DOHH2 (cell line): ENCODE measurements around the gene MS4A6E.

Experiments used
- H3F3A ChIP-seq: fragments of 200-600 bp; sonication (generic), shearing (Covaris generic); 2 replicates; pipeline ENCODE4 v1.6.0; 2016; ENCODE audit warnings: antibody characterized with exemption, mild to moderate bottlenecking; ENCODE audit not compliant: control insufficient read depth, insufficient read depth
- H3K27ac ChIP-seq: fragments of 200-600 bp; sonication (generic); 2 replicates; pipeline ENCODE4 v1.5.1; 2014; ENCODE audit warnings: low read depth, mild to moderate bottlenecking, low read length, moderate library complexity
- H3K27me3 ChIP-seq: fragments of 200-600 bp; sonication (generic); 2 replicates; pipeline ENCODE4 v1.6.1; 2014; ENCODE audit warnings: mild to moderate bottlenecking, low read length, mixed read lengths; ENCODE audit not compliant: control insufficient read depth
- H3K36me3 ChIP-seq: fragments of 200-600 bp; sonication (generic); 2 replicates; pipeline ENCODE4 v1.6.1; 2014; ENCODE audit warnings: mild to moderate bottlenecking, low read length, moderate library complexity, mixed read lengths; ENCODE audit not compliant: control insufficient read depth
- H3K4me1 ChIP-seq: fragments of 200-600 bp; sonication (generic); 2 replicates; pipeline ENCODE4 v1.6.1; 2014; ENCODE audit warnings: mild to moderate bottlenecking, low read length, mixed read lengths; ENCODE audit not compliant: control insufficient read depth
- H3K4me2 ChIP-seq: fragments of 200-600 bp; sonication (generic); 2 replicates; pipeline ENCODE4 v1.6.0; 2014; ENCODE audit warnings: mild to moderate bottlenecking, low read length, moderate library complexity
- H3K4me3 ChIP-seq: fragments of 200-600 bp; sonication (generic); 2 replicates; pipeline ENCODE4 v1.5.1; 2014; ENCODE audit warnings: mild to moderate bottlenecking, low read length, mixed read lengths
- H3K79me2 ChIP-seq: fragments of 200-600 bp; sonication (generic); 2 replicates; pipeline ENCODE4 v1.6.1; 2014; ENCODE audit warnings: mild to moderate bottlenecking, low read length, mixed read lengths; ENCODE audit not compliant: control insufficient read depth
- H3K9me2 ChIP-seq: fragments of 200-600 bp; sonication (generic); replicated peaks from 2 replicates; pipeline ENCODE4 v1.6.1; 2014; ENCODE audit warnings: mild to moderate bottlenecking, low read length, mixed read lengths; ENCODE audit not compliant: control insufficient read depth
- H3K9me3 ChIP-seq: fragments of 200-600 bp; sonication (generic); 2 replicates; pipeline ENCODE4 v1.6.1; 2014; ENCODE audit warnings: antibody characterized with exemption, low read length, mixed read lengths; ENCODE audit not compliant: control insufficient read depth, insufficient read depth
- H4K20me1 ChIP-seq: fragments of 200-600 bp; sonication (generic); 2 replicates; pipeline ENCODE4 v1.6.0; 2014; ENCODE audit warnings: low read depth, mild to moderate bottlenecking, antibody characterized with exemption, low read length, moderate library complexity; ENCODE audit not compliant: control insufficient read depth, insufficient read depth
- EZH2phosphoT487 ChIP-seq: fragments of 200-600 bp; sonication (generic); IDR thresholded peaks from 2 replicates; pipeline ENCODE4 v1.6.1; 2017; ENCODE audit warnings: borderline replicate concordance, mild to moderate bottlenecking, antibody characterized with exemption, low read length, moderate library complexity, mixed read lengths
- TF ChIP-seq, protein P1 (sequence below): fragments of 200-600 bp; sonication (generic); IDR thresholded peaks from one replicate; pipeline ENCODE4 v1.5.1; 2014; ENCODE audit warnings: antibody characterized with exemption, mild to moderate bottlenecking, low read depth, low read length; ENCODE audit not compliant: poor library complexity, severe bottlenecking

MS4A6E gene

DNA sequence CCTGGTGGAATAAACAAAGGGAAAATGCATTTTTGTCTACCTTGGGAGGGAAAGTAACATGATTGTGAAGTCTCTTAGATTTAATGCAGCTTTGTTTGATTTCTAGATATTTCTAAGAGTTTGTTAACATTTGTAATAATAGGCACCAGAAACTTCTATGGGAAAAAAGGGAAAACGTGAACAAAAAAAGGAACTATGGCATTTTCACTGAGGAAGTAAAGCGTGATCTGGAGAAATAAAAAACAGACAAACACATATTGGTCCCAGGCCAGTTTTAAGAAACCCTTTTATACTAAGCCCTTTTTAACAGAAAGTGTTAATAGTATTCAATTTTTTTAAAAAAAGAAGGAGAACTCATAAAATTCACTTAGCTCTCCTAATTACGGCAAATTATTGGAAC lies 44.3 kb downstream of the MS4A6E start:
- Histone ChIP-seq H3K9me2 (no peaks in the 10 kb centered on the region), H3K79me2 (no peaks in the 10 kb centered on the region), H3F3A (no peaks in the 10 kb centered on the region), H3K27me3 (no peaks in the 10 kb centered on the region), H3K4me1 (peaks cover 18% of the 10 kb centered on the region), H3K27ac (no peak overlapping the region), H3K36me3 (no peaks in the 10 kb centered on the region), H3K9me3 (peaks cover 11% of the 10 kb centered on the region; the same call in 1 of the 2 replicates), H3K4me3 (no peak overlapping the region), H4K20me1 (no peaks in the 10 kb centered on the region), H3K4me2 (no peak overlapping the region)
- no peak for TF ChIP-seq EZH2phosphoT487
- TF ChIP-seq, protein P1, sequence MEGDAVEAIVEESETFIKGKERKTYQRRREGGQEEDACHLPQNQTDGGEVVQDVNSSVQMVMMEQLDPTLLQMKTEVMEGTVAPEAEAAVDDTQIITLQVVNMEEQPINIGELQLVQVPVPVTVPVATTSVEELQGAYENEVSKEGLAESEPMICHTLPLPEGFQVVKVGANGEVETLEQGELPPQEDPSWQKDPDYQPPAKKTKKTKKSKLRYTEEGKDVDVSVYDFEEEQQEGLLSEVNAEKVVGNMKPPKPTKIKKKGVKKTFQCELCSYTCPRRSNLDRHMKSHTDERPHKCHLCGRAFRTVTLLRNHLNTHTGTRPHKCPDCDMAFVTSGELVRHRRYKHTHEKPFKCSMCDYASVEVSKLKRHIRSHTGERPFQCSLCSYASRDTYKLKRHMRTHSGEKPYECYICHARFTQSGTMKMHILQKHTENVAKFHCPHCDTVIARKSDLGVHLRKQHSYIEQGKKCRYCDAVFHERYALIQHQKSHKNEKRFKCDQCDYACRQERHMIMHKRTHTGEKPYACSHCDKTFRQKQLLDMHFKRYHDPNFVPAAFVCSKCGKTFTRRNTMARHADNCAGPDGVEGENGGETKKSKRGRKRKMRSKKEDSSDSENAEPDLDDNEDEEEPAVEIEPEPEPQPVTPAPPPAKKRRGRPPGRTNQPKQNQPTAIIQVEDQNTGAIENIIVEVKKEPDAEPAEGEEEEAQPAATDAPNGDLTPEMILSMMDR = no peak

DNA sequence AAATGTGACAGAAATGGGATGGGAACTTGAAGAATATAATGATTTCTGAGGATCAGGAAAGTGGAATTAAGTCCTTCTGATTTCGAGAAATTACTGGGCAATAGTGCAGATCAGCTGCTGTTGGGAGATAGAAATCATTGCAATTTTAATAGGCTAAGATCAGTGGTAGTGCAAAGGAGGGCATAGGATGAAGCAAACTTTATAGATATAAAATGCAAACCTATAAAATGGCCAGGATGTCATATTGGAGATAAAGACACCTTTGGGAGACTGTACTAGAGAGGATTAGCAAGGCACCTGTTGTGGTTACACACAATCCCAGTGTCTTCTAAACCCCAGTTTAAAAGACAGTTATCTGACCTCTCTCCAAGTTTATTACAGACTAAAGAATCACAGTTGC lies 44.8 kb downstream of the MS4A6E start:
- Histone ChIP-seq H3F3A (no peaks in the 10 kb centered on the region), H3K4me1 (peaks cover 19% of the 10 kb centered on the region), H3K27me3 (no peaks in the 10 kb centered on the region), H3K9me2 (no peaks in the 10 kb centered on the region), H3K4me2 (no peak overlapping the region), H3K27ac (no peak overlapping the region), H4K20me1 (no peaks in the 10 kb centered on the region), H3K79me2 (no peaks in the 10 kb centered on the region), H3K4me3 (no peak overlapping the region), H3K36me3 (no peaks in the 10 kb centered on the region), H3K9me3 (peaks cover 11% of the 10 kb centered on the region; the same call in 1 of the 2 replicates)
- TF ChIP-seq, protein P1 = no peak
- TF ChIP-seq EZH2phosphoT487 = no peak

DNA sequence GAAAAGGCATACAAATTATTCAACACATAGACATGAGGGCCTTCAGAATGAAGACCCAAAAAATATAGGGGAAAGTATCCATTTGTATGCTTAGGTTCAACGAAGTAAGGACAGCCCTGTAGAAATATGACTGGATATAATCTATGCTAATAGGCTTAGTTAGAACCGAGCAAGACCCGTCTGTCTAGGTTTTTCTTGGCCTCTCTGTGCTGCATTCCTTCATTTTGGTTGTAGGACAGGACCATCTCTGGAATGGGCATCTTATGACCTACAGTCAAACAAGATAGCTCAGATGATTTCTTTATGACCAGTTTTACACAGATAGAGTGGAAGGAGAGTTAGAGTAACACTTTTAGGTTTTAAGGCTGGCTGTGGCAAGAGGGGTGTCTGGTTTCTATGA lies 45.7 kb downstream of the MS4A6E start:
- no peaks in the 10 kb centered on the region for H4K20me1 ChIP-seq
- H3K4me2 ChIP-seq = no peak overlapping the region
- no peaks in the 10 kb centered on the region for H3K27me3 ChIP-seq
- H3K27ac ChIP-seq = no peak overlapping the region
- H3K36me3 ChIP-seq = no peaks in the 10 kb centered on the region
- no peak overlapping the region for H3K4me3 ChIP-seq
- H3K9me3 ChIP-seq = peaks cover 6% of the 10 kb centered on the region; the same call in 1 of the 2 replicates
- H3K79me2 ChIP-seq = no peaks in the 10 kb centered on the region
- no peaks in the 10 kb centered on the region for H3K9me2 ChIP-seq
- peaks cover under 1% of the 10 kb centered on the region; the same call in 1 of the 2 replicates for H3F3A ChIP-seq
- TF ChIP-seq EZH2phosphoT487 = no peak
- TF ChIP-seq, protein P1 = no peak
- peaks cover 19% of the 10 kb centered on the region for H3K4me1 ChIP-seq
